GM12878 (cell line): ENCODE measurements around the gene RANGRF. TPM values are rescaled to one million over a fixed set of nuclear protein-coding genes. Genes with fewer than 3 reads are reported as not detected.

ENCODE experiments used
- ATAC-seq: fragments of 200-7000 bp; cut with Tn5 transposase; 3 replicates; pipeline ENCODE4 v1.9.1; 2020; ENCODE audit warnings: mild to moderate bottlenecking, moderate library complexity
- BruUV-seq: library from RNA; stranded (reverse); fragments of 400-500 nt; replicated peaks from 2 replicates; lab custom pipeline; 2021; lab: Mats Ljungman, UMichigan
- CTCF ChIA-PET: fragments of 300-600 bp; sonication (Branson Sonifier 250); formaldehyde crosslinking; extraction: SDS; loops from one replicate; lab custom pipeline; 2021; ENCODE audit warnings: inconsistent platforms; lab: Yijun Ruan, JAX
- POLR2A ChIA-PET: fragments of 350-600 bp; formaldehyde crosslinking; extraction: SDS; loops from one replicate; lab custom pipeline; 2021; ENCODE audit warnings: inconsistent platforms; lab: Charles Lee
- RAD21 ChIA-PET: fragments of 300-600 bp; sonication (Branson Sonifier 250); formaldehyde crosslinking; loops from one replicate; lab custom pipeline; 2023; ENCODE audit warnings: antibody characterized with exemption; ENCODE audit not compliant: unreplicated experiment; lab: Charles Lee
- SMC1A ChIA-PET: fragments of 300-600 bp; sonication (Branson Sonifier 250); formaldehyde crosslinking; loops from one replicate; lab custom pipeline; 2023; ENCODE audit not compliant: unreplicated experiment, uncharacterized antibody; lab: Charles Lee
- DNase-seq: peaks from one replicate; pipeline ENCODE4 v3.0.0-alpha.2; 2011; ENCODE audit warnings: low read depth, low spot score
- FAIRE-seq: peaks from 3 replicates; lab custom pipeline; 2011; peaks lifted over from hg19 to GRCh38; lab: Jason Lieb, UNC
- H2AFZ ChIP-seq: 2 replicates; pipeline ENCODE4 v1.6.0; 2011; ENCODE audit warnings: low read depth, low read length, control low read depth; ENCODE audit not compliant: control insufficient read depth
- H3K27ac ChIP-seq: 2 replicates; pipeline ENCODE4 v1.5.1; 2011; ENCODE audit warnings: control low read depth; ENCODE audit not compliant: control insufficient read depth, insufficient read depth
- H3K27me3 ChIP-seq, 2 experiments: replicated peaks in 1 of 2; 2 replicates each; pipeline versions ENCODE4 v1.6.0 to v1.6.1; 2011; ENCODE audit warnings: low read length in 1 of 2; ENCODE audit not compliant: control insufficient read depth in 2 of 2, insufficient read depth in 2 of 2
- H3K36me3 ChIP-seq, 2 experiments: 2 replicates each; pipeline ENCODE4 v1.5.1; 2011; ENCODE audit warnings: low read length in 1 of 2; ENCODE audit not compliant: control insufficient read depth in 2 of 2, insufficient read depth in 2 of 2
- H3K4me1 ChIP-seq: 2 replicates; pipeline ENCODE4 v1.6.1; 2011; ENCODE audit warnings: mild to moderate bottlenecking, low read length, moderate library complexity, mixed read lengths; ENCODE audit not compliant: control insufficient read depth, insufficient read depth
- H3K4me2 ChIP-seq: 2 replicates; pipeline ENCODE4 v1.6.0; 2011; ENCODE audit warnings: control low read depth; ENCODE audit not compliant: control insufficient read depth, insufficient read depth
- H3K4me3 ChIP-seq: fragments of 200-600 bp; sonication (generic); 2 replicates; pipeline ENCODE4 v1.5.1; 2016
- H3K79me2 ChIP-seq: 2 replicates; pipeline ENCODE4 v1.6.0; 2011; ENCODE audit warnings: low read length; ENCODE audit not compliant: control insufficient read depth, insufficient read depth
- H3K9ac ChIP-seq: 2 replicates; pipeline ENCODE4 v1.8.0; 2011; ENCODE audit warnings: low read length, control low read depth, mixed read lengths; ENCODE audit not compliant: control insufficient read depth, insufficient read depth
- H3K9me3 ChIP-seq: replicated peaks from 3 replicates; pipeline ENCODE4 v1.5.1; 2011; ENCODE audit warnings: mild to moderate bottlenecking, low read length; ENCODE audit not compliant: control insufficient read depth, insufficient read depth
- H4K20me1 ChIP-seq: 2 replicates; pipeline ENCODE4 v1.6.0; 2011; ENCODE audit not compliant: control insufficient read depth, insufficient read depth
- CBX5 ChIP-seq: sonication (generic); IDR thresholded peaks from 2 replicates; pipeline ENCODE4 v1.6.1; 2016; ENCODE audit warnings: low read depth, moderate library complexity, mild to moderate bottlenecking, inconsistent platforms
- MEF2B ChIP-seq: fragments of 450-650 bp; IDR thresholded peaks from 2 replicates; pipeline ENCODE4 v1.6.1; 2018; ENCODE audit warnings: mild to moderate bottlenecking, moderate library complexity; ENCODE audit not compliant: partially characterized antibody, poor library complexity, severe bottlenecking
- TBL1XR1 ChIP-seq: IDR thresholded peaks from 2 replicates; pipeline ENCODE4 v1.6.1; 2012; ENCODE audit warnings: low read depth, low read length, improper control_type of control experiment
- YY1 ChIP-seq: IDR thresholded peaks from 2 replicates; pipeline ENCODE4 v1.6.1; 2011; ENCODE audit warnings: low read depth, mild to moderate bottlenecking, low read length
- ZNF384 ChIP-seq: IDR thresholded peaks from 2 replicates; pipeline ENCODE4 v1.6.1; 2012; ENCODE audit warnings: low read depth, mild to moderate bottlenecking, low read length, improper control_type of control experiment, borderline replicate concordance
- ZSCAN29 ChIP-seq: fragments of 450-650 bp; IDR thresholded peaks from 2 replicates; pipeline ENCODE4 v1.6.1; 2017; ENCODE audit warnings: mild to moderate bottlenecking, moderate library complexity
- WGBS: methylation state at CpG from one replicate; pipeline ENCODE4 v1.1.6; 2016; ENCODE audit warnings: low lambda C conversion rate; ENCODE audit not compliant: insufficient replicate concordance, insufficient coverage; ENCODE audit errors: missing lambda C conversion rate; 5-methylcytosine and 5-hydroxymethylcytosine counted together
- in situ Hi-C: fragments of 300-500 bp; cut with MboI; formaldehyde crosslinking; loops from 9 replicates; pipeline ENCODE4 v1.14.3; 2018; ENCODE audit warnings: mixed read lengths
- intact Hi-C: fragments of 100-400 bp; cut with micrococcal nuclease; formaldehyde crosslinking; loops from one replicate; pipeline ENCODE4 v1.14.2; 2022; ENCODE audit not compliant: unreplicated experiment
- polyA plus RNA-seq, 11 experiments: library from polyadenylated mRNA; depleted of rRNA in 4 of 11; unstranded in 6 of 11; stranded (reverse) in 5 of 11; fragments of >200 nt; fragmentation: Nextera tagmentation in 4 of 11; fragmentation: Illumina TruSeq in 1 of 11; extraction: Ambion mirVana in 4 of 11; extraction: Trizol in 1 of 11; gene quantifications; 1 replicate in 1 of 11; 2 replicates in 10 of 11; pipeline versions ENCODE4 v1.2.1 to v1.2.3, GENCODE V29; 2011 to 2016; ENCODE audit warnings: inconsistent platforms in 2 of 11, missing spikeins in 2 of 11, low read depth in 1 of 11
- total RNA-seq, 4 experiments: library from RNA; depleted of rRNA in 3 of 4; stranded (reverse); fragments of >200 nt in 3 of 4; fragmentation: Illumina TruSeq in 1 of 4; extraction: Trizol in 1 of 4; gene quantifications; 2 replicates each; pipeline versions ENCODE4 v1.2.1 to v1.2.3, GENCODE V29; 2013 to 2021

The RANGRF gene
- total and polyA plus RNA-seq, 10 of the 15 experiments (the other 5 are each of a cell fraction or from before 2014, with no cell fraction given): 30.1 to 181 (median 61.4) TPM

- no peak for FAIRE-seq
- Histone ChIP-seq H3K9ac (no peak overlapping the region; the same call in 1 of the 2 replicates), H3K9me3 (no peaks in the 10 kb centered on the region), H3K36me3 (no peaks in the 10 kb centered on the region), H4K20me1 (no peaks in the 10 kb centered on the region), H3K27me3 (no peaks in the 10 kb centered on the region), H3K79me2 (peaks cover 2% of the 10 kb centered on the region), H3K27ac (no peak overlapping the region), H3K4me2 (peak overlapping the region; percentile 75), H2AFZ (no peak overlapping the region), H3K4me3 (peak overlapping the region; percentile 62; the same call in 1 of the 2 replicates), H3K4me1 (peaks cover 26% of the 10 kb centered on the region)
- in situ Hi-C loops (no loop called here), intact Hi-C loops (no loop called here)
- SMC1A ChIA-PET: interaction anchor here (0.8 to 3.8 kb wide), 10 partner anchors 45 to 704 kb away, joined by 3 to 40 read pairs (median 4); partner anchors contain the start of genes AURKB, CTC1, PFAS and TMEM107
- RAD21 ChIA-PET: interaction anchor here (1.4 to 2.9 kb wide), 5 partner anchors 46 to 156 kb away, joined by 3 to 26 read pairs (median 16); partner anchors contain the start of genes CTC1 and PFAS
- TF ChIP-seq MEF2B (no peak), ZSCAN29 (no peak), CBX5 (no peak), YY1 (no peak), ZNF384 (no peak), TBL1XR1 (no peak)
- no peak for DNase-seq
- BruUV-seq: no TSS peak
- POLR2A ChIA-PET: interaction anchor here (1.3 to 2.5 kb wide), 7 partner anchors 8 to 459 kb away, joined by 3 to 31 read pairs (median 6); partner anchors contain the start of genes AURKB, CTC1 and PFAS
- no peak for ATAC-seq
- 85% methylated on average over 9 of the region's 9 CpGs for WGBS
- CTCF ChIA-PET: interaction anchor here (1.0 to 3.0 kb wide), 8 partner anchors 45 to 234 kb away, joined by 3 to 23 read pairs (median 5); partner anchors contain the start of genes CTC1 and PFAS
These were observed 5.9 kb downstream of the RANGRF start for GRCh38 chr17:8294361-8294760.
